HFFc6 (cell line): ENCODE data around the gene ZRANB2. TPM values are rescaled to one million over a fixed set of nuclear protein-coding genes. Genes with fewer than 3 reads are reported as not detected.

Experiments
- DNase-seq: peaks from one replicate; pipeline ENCODE4 v3.0.0-alpha.2; 2018
- H3K27ac Mint-ChIP-seq: 2 replicates; pipeline ENCODE4 v1.8.0; 2020; ENCODE audit warnings: mild to moderate bottlenecking, mixed read lengths
- H3K27me3 Mint-ChIP-seq: 2 replicates; pipeline ENCODE4 v1.8.0; 2021; ENCODE audit warnings: mild to moderate bottlenecking, moderate library complexity, mixed read lengths; ENCODE audit not compliant: insufficient read depth
- H3K36me3 Mint-ChIP-seq: 2 replicates; pipeline ENCODE4 v1.8.0; 2021; ENCODE audit warnings: low read depth, mixed read lengths
- H3K4me1 Mint-ChIP-seq: 2 replicates; pipeline ENCODE4 v1.8.0; 2020; ENCODE audit warnings: low read depth, mixed read lengths
- H3K4me3 Mint-ChIP-seq: 2 replicates; pipeline ENCODE4 v1.8.0; 2020; ENCODE audit warnings: mild to moderate bottlenecking, moderate library complexity, mixed read lengths
- H3K9me3 Mint-ChIP-seq: 2 replicates; pipeline ENCODE4 v1.8.0; 2020; ENCODE audit warnings: mild to moderate bottlenecking, mixed read lengths
- total RNA-seq, 6 experiments: library from RNA; stranded (reverse); fragmentation: NEBNext Ultra II Directional; extraction: Animal tissue kit (Norgen Biotek cat#: 25700); gene quantifications; 2 replicates in 1 of 6; 3 replicates in 5 of 6; pipeline ENCODE4 v1.2.3, GENCODE V29; 2021
- TF ChIP-seq, protein P1 (sequence below): fragments of 200-600 bp; sonication (generic); IDR thresholded peaks from 2 replicates; pipeline ENCODE4 v1.5.0; 2021; ENCODE audit warnings: antibody characterized with exemption, mild to moderate bottlenecking

ZRANB2 gene
- total RNA-seq, 6 experiments from 2014 or later, result 71.0 to 87.4 (median 80.5) TPM

GRCh38 chr1:71068325-71069240 lies 12.3 kb downstream of the ZRANB2 start:
- Mint-ChIP-seq H3K4me3 (no peak overlapping the region), H3K36me3 (peaks cover 46% of the 10 kb centered on the region), H3K9me3 (no peaks in the 10 kb centered on the region), H3K4me1 (no peaks in the 10 kb centered on the region; the same call in 1 of the 2 replicates), H3K27ac (no peak overlapping the region), H3K27me3 (no peaks in the 10 kb centered on the region)
- TF ChIP-seq, protein P1, sequence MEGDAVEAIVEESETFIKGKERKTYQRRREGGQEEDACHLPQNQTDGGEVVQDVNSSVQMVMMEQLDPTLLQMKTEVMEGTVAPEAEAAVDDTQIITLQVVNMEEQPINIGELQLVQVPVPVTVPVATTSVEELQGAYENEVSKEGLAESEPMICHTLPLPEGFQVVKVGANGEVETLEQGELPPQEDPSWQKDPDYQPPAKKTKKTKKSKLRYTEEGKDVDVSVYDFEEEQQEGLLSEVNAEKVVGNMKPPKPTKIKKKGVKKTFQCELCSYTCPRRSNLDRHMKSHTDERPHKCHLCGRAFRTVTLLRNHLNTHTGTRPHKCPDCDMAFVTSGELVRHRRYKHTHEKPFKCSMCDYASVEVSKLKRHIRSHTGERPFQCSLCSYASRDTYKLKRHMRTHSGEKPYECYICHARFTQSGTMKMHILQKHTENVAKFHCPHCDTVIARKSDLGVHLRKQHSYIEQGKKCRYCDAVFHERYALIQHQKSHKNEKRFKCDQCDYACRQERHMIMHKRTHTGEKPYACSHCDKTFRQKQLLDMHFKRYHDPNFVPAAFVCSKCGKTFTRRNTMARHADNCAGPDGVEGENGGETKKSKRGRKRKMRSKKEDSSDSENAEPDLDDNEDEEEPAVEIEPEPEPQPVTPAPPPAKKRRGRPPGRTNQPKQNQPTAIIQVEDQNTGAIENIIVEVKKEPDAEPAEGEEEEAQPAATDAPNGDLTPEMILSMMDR, result no peak
- DNase-seq, result no peak

GRCh38 chr1:71054791-71055190 lies 26.0 kb downstream of the ZRANB2 start:
- no peaks in the 10 kb centered on the region for H3K4me1 Mint-ChIP-seq
- no peak for DNase-seq

DNA sequence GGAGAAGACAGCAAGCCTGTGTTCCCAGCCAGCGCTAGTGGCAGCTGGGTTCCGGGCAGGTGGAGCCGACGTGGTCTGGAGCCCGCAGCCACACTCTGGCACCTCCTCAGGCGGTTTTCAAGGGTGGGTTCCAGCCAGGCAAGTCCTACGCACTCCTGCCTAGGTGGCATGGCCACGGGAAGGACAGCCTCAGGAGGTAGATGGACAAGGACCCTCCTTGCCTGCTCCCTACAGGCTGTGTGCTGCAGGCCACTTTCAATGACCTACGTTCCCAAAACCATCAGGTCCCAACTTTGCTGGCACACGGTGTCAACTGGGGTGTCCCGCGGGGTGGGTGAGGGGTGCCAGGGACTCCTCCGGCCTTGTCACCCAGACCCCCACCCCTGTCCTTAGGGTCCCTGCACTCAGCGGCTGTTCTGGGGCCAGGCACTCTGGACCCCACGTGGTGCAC lies 26.5 kb downstream of the ZRANB2 start:
- no peak overlapping the region for H3K27ac Mint-ChIP-seq

More at GRCh38 chr1:71054791-71055190, 26.0 kb downstream of the ZRANB2 start:
- H3K27ac Mint-ChIP-seq, result no peak overlapping the region
- TF ChIP-seq, protein P1, result no peak
- H3K27me3 Mint-ChIP-seq, result peaks cover 4% of the 10 kb centered on the region
- peaks cover 25% of the 10 kb centered on the region for H3K36me3 Mint-ChIP-seq
- H3K4me3 Mint-ChIP-seq, result no peak overlapping the region
- no peaks in the 10 kb centered on the region for H3K9me3 Mint-ChIP-seq

DNA sequence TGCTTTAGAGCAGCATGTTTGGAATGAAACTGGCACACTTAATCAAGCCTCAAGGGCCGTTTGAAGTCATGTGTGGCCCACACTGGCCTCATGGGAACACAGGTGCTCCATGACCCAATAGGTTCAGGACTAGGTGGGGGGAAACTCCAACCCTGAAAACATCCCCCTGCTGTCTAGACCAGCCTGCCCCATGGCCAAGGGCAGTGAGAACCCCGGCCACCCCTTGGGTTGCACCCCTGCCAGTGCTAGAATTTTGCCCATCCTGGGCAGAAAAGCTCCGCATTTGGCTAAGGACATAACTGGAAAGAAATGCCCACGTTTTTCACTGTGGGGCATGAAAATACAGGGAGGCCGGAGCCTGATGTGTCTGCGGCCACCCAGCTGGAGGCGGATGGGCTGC lies 27.1 kb downstream of the ZRANB2 start:
- no peak overlapping the region for H3K4me3 Mint-ChIP-seq

More for the DNA sequence above, 26.5 kb downstream of the ZRANB2 start:
- Mint-ChIP-seq H3K36me3 (peaks cover 23% of the 10 kb centered on the region), H3K9me3 (no peaks in the 10 kb centered on the region), H3K4me3 (no peak overlapping the region), H3K27me3 (peaks cover 5% of the 10 kb centered on the region), H3K4me1 (no peaks in the 10 kb centered on the region)
- no peak for DNase-seq
- TF ChIP-seq, protein P1, result no peak

GRCh38 chr1:71053146-71053545 lies 27.7 kb downstream of the ZRANB2 start:
- H3K36me3 Mint-ChIP-seq, result peaks cover 14% of the 10 kb centered on the region
- DNase-seq, result no peak
- no peaks in the 10 kb centered on the region for H3K9me3 Mint-ChIP-seq
- H3K4me1 Mint-ChIP-seq, result no peaks in the 10 kb centered on the region
- peaks cover 7% of the 10 kb centered on the region for H3K27me3 Mint-ChIP-seq
- no peak overlapping the region for H3K27ac Mint-ChIP-seq
- no peak overlapping the region for H3K4me3 Mint-ChIP-seq
- TF ChIP-seq, protein P1, result no peak

More for the DNA sequence above, 27.1 kb downstream of the ZRANB2 start:
- Mint-ChIP-seq H3K36me3 (peaks cover 17% of the 10 kb centered on the region), H3K27me3 (peaks cover 5% of the 10 kb centered on the region), H3K27ac (no peak overlapping the region), H3K4me1 (no peaks in the 10 kb centered on the region), H3K9me3 (no peaks in the 10 kb centered on the region)
- TF ChIP-seq, protein P1, result no peak
- DNase-seq, result no peak
